NCI-H1436 (cell line): Measurements from ENCODE around the gene ANKRD10.
"Not testable (repeated sequence)": the region's sequence is repeated elsewhere in the genome, so short reads cannot be mapped to it uniquely, and the experiment has no call there.

Experiments used
- DNase-seq: peaks from one replicate; lab custom pipeline; 2025; lab: John Stamatoyannopoulos, UW

Gene ANKRD10

GRCh38 chr13:110915057-110915873 lies at the start of gene ANKRD10:
TSS of gene ANKRD10 (minus strand) at chr13:110915069. CDS start at chr13:110914934, 135 bp downstream.
- peak; percentile 97 for DNase-seq

GRCh38 chr13:110964229-110965037 lies 49.6 kb upstream of the ANKRD10 start:
- DNase-seq, result no peak

GRCh38 chr13:110963554-110963970 lies 48.7 kb upstream of the ANKRD10 start:
- DNase-seq, result no peak

GRCh38 chr13:110961959-110962358 lies 47.1 kb upstream of the ANKRD10 start:
- DNase-seq, result no peak

GRCh38 chr13:110960204-110960603 lies 45.3 kb upstream of the ANKRD10 start:
- no peak for DNase-seq

GRCh38 chr13:110957931-110958330 lies 43.1 kb upstream of the ANKRD10 start:
- DNase-seq, result no peak

GRCh38 chr13:110957181-110957884 lies 42.5 kb upstream of the ANKRD10 start:
- DNase-seq, result no peak

GRCh38 chr13:110956216-110956615 lies 41.3 kb upstream of the ANKRD10 start:
- DNase-seq, result not testable (repeated sequence)

GRCh38 chr13:110955608-110956007 lies 40.7 kb upstream of the ANKRD10 start:
- not testable (repeated sequence) for DNase-seq

GRCh38 chr13:110955072-110955503 lies 40.2 kb upstream of the ANKRD10 start:
- DNase-seq, result not testable (repeated sequence)

- not testable (repeated sequence) for DNase-seq
Measured at GRCh38 chr13:110954533-110954920, 39.7 kb upstream of the ANKRD10 start.

- DNase-seq, result no peak
Measured at GRCh38 chr13:110953833-110954532, 39.1 kb upstream of the ANKRD10 start.

- no peak for DNase-seq
Measured at GRCh38 chr13:110953416-110953815, 38.5 kb upstream of the ANKRD10 start.

GRCh38 chr13:110952135-110952534 lies 37.3 kb upstream of the ANKRD10 start:
- DNase-seq, result not testable (repeated sequence)

- no peak for DNase-seq
Measured at GRCh38 chr13:110950819-110951570, 36.1 kb upstream of the ANKRD10 start.

GRCh38 chr13:110950356-110950755 lies 35.5 kb upstream of the ANKRD10 start:
- no peak for DNase-seq

- DNase-seq, result no peak
Measured at GRCh38 chr13:110949628-110950027, 34.8 kb upstream of the ANKRD10 start.

- no peak for DNase-seq
Measured at GRCh38 chr13:110949116-110949515, 34.2 kb upstream of the ANKRD10 start.

- DNase-seq, result not testable (repeated sequence)
Measured at GRCh38 chr13:110947338-110947737, 32.5 kb upstream of the ANKRD10 start.

- no peak for DNase-seq
Measured at GRCh38 chr13:110945928-110946570, 31.2 kb upstream of the ANKRD10 start.
